WI38 (cell line): ENCODE results near the gene MMP28.

Source experiments
- H3K4me3 ChIP-seq: 2 replicates; pipeline ENCODE4 v1.5.1; 2011; ENCODE audit warnings: low read depth, mild to moderate bottlenecking, control low read depth, low read length
- CTCF ChIP-seq: IDR thresholded peaks from 2 replicates; pipeline ENCODE4 v1.5.1; 2012; ENCODE audit warnings: low read depth, mild to moderate bottlenecking, control low read depth, low read length

MMP28 gene

GRCh38 chr17:35774499-35774898 lies 20.9 kb downstream of the MMP28 start:
- no peak for TF ChIP-seq CTCF
- no peak overlapping the region for H3K4me3 ChIP-seq

GRCh38 chr17:35773679-35774425 lies 21.6 kb downstream of the MMP28 start:
- no peak overlapping the region for H3K4me3 ChIP-seq

GRCh38 chr17:35773129-35773528 lies 22.3 kb downstream of the MMP28 start:
- H3K4me3 ChIP-seq = no peak overlapping the region
- TF ChIP-seq CTCF = no peak

More at GRCh38 chr17:35773679-35774425, 21.6 kb downstream of the MMP28 start:
- no peak for TF ChIP-seq CTCF

- no peak for TF ChIP-seq CTCF
- no peak overlapping the region for H3K4me3 ChIP-seq
Measured at GRCh38 chr17:35769895-35770486, 25.4 kb downstream of the MMP28 start.

- no peak for TF ChIP-seq CTCF
- H3K4me3 ChIP-seq = no peak overlapping the region
Measured at GRCh38 chr17:35768797-35769196, 26.6 kb downstream of the MMP28 start.

- TF ChIP-seq CTCF = peak; percentile 45; the same call in 1 of the 2 replicates
- H3K4me3 ChIP-seq = no peak overlapping the region
Measured at GRCh38 chr17:35766903-35767510, 28.4 kb downstream of the MMP28 start.

- no peak for TF ChIP-seq CTCF
Measured at GRCh38 chr17:35766489-35766877, 29.0 kb downstream of the MMP28 start.

More at GRCh38 chr17:35766489-35766877, 29.0 kb downstream of the MMP28 start:
- H3K4me3 ChIP-seq = no peak overlapping the region
